GM19328 (cell line): Measurements from ENCODE around the gene HSPE1.
"Not testable (repeated sequence)": the region's sequence is repeated elsewhere in the genome, so short reads cannot be mapped to it uniquely, and the experiment has no call there.

Source experiments
- ATAC-seq: cut with Tn5 transposase; IDR thresholded peaks from one replicate; pipeline ENCODE4 v1.9.1; 2021; ENCODE audit warnings: mild to moderate bottlenecking, moderate library complexity; ENCODE audit not compliant: unreplicated experiment

The HSPE1 gene

GRCh38 chr2:197499594-197500502, at the start of gene HSPE1, which contains the start of gene HSPD1:
TSS of gene HSPE1 (plus strand) at chr2:197500379. CDS start at chr2:197500437, 58 bp downstream.
TSS of gene HSPD1 (minus strand) at chr2:197499840. CDS start at chr2:197498848, 992 bp downstream.
- peak; percentile 86 for ATAC-seq

GRCh38 chr2:197450465-197450864, 49.7 kb upstream of the HSPE1 start:
- ATAC-seq, result no peak

- not testable (repeated sequence) for ATAC-seq
Measured at GRCh38 chr2:197450935-197451358, 49.2 kb upstream of the HSPE1 start.

GRCh38 chr2:197452754-197453122, 47.4 kb upstream of the HSPE1 start:
- ATAC-seq, result no peak

- ATAC-seq, result peak; percentile 96
Measured at GRCh38 chr2:197453123-197453913, 46.9 kb upstream of the HSPE1 start, which contains the start of gene COQ10B. TSS of gene COQ10B (plus strand) at chr2:197453552. CDS start at chr2:197453561, 9 bp downstream.

GRCh38 chr2:197453914-197454398, 46.2 kb upstream of the HSPE1 start:
- ATAC-seq, result peak; percentile 15

GRCh38 chr2:197454923-197455322, 45.3 kb upstream of the HSPE1 start:
- ATAC-seq, result no peak

GRCh38 chr2:197455428-197455827, 44.8 kb upstream of the HSPE1 start:
- no peak for ATAC-seq

- ATAC-seq, result no peak
Measured at GRCh38 chr2:197460649-197461048, 39.5 kb upstream of the HSPE1 start.

- no peak for ATAC-seq
Measured at GRCh38 chr2:197461057-197461456, 39.1 kb upstream of the HSPE1 start.

GRCh38 chr2:197464175-197464574, 36.0 kb upstream of the HSPE1 start:
- ATAC-seq, result no peak

GRCh38 chr2:197472166-197472565, 28.0 kb upstream of the HSPE1 start:
- no peak for ATAC-seq

GRCh38 chr2:197477797-197478196, 22.4 kb upstream of the HSPE1 start:
- no peak for ATAC-seq

- no peak for ATAC-seq
Measured at GRCh38 chr2:197480165-197481036, 19.8 kb upstream of the HSPE1 start.

- not testable (repeated sequence) for ATAC-seq
Measured at GRCh38 chr2:197484248-197484647, 15.9 kb upstream of the HSPE1 start.

- no peak for ATAC-seq
Measured at GRCh38 chr2:197486175-197486574, 14.0 kb upstream of the HSPE1 start.

GRCh38 chr2:197487385-197487784, 12.8 kb upstream of the HSPE1 start:
- ATAC-seq, result no peak

- ATAC-seq, result no peak
Measured at GRCh38 chr2:197495433-197496134, 4.6 kb upstream of the HSPE1 start.

- ATAC-seq, result no peak
Measured at GRCh38 chr2:197496695-197497094, 3.5 kb upstream of the HSPE1 start.

GRCh38 chr2:197497326-197497725, 2.9 kb upstream of the HSPE1 start:
- ATAC-seq, result no peak
